Endothelial cell of umbilical vein (primary cell): ENCODE measurements around the gene NCOA3. TPM values are rescaled to one million over a fixed set of nuclear protein-coding genes. Genes with fewer than 3 reads are reported as not detected.

ENCODE experiments used
- BruUV-seq: library from RNA; stranded (reverse); fragments of 400-500 nt; replicated peaks from 2 replicates; lab custom pipeline; 2021; lab: Mats Ljungman, UMichigan
- CTCF ChIA-PET: fragments of 300-600, 350-600 bp; sonication (Branson Sonifier 250); formaldehyde crosslinking; loops from one replicate; lab custom pipeline; 2021; ENCODE audit warnings: antibody characterized with exemption, inconsistent platforms; lab: Charles Lee
- POLR2A ChIA-PET: fragments of 300-600, 350-600 bp; sonication (Branson Sonifier 250); formaldehyde crosslinking; loops from one replicate; lab custom pipeline; 2021; ENCODE audit warnings: antibody characterized with exemption, inconsistent platforms; lab: Charles Lee
- DNase-seq: peaks from one replicate; pipeline ENCODE4 v3.0.0-alpha.2; 2011; ENCODE audit warnings: low read depth, low spot score
- FAIRE-seq: peaks from 2 replicates; lab custom pipeline; 2011; peaks lifted over from hg19 to GRCh38; lab: Jason Lieb, UNC
- H2AFZ ChIP-seq: 2 replicates; pipeline ENCODE4 v1.6.0; 2012; ENCODE audit warnings: low read depth, low read length, control low read depth, inconsistent platforms
- H3K27ac ChIP-seq: 2 replicates; pipeline ENCODE4 v1.5.1; 2011; ENCODE audit warnings: low read depth, mild to moderate bottlenecking, control low read depth, low read length, moderate library complexity; ENCODE audit not compliant: insufficient read depth
- H3K27me3 ChIP-seq, 2 experiments: 2 replicates each; pipeline versions ENCODE4 v1.6.0 to v1.6.1; 2011; ENCODE audit warnings: low read length in 2 of 2, mixed read lengths in 1 of 2; ENCODE audit not compliant: control insufficient read depth in 2 of 2, insufficient read depth in 2 of 2
- H3K36me3 ChIP-seq, 2 experiments: 2 replicates in 1 of 2; 3 replicates in 1 of 2; pipeline ENCODE4 v1.5.1; 2011; ENCODE audit warnings: low read length in 2 of 2, mild to moderate bottlenecking in 1 of 2, moderate library complexity in 1 of 2; ENCODE audit not compliant: control insufficient read depth in 2 of 2, insufficient read depth in 2 of 2; ENCODE audit errors: extremely low read depth in 1 of 2
- H3K4me1 ChIP-seq: 3 replicates; pipeline ENCODE4 v1.5.1; 2011; ENCODE audit warnings: mild to moderate bottlenecking, low read length; ENCODE audit not compliant: control insufficient read depth, insufficient read depth; ENCODE audit errors: extremely low read depth
- H3K4me2 ChIP-seq: 2 replicates; pipeline ENCODE4 v1.6.1; 2011; ENCODE audit warnings: low read length, control low read depth, mixed read lengths; ENCODE audit not compliant: insufficient read depth
- H3K4me3 ChIP-seq, 3 experiments: fragments of 200-600 bp in 1 of 3; sonication (generic), shearing (Covaris generic) in 1 of 3; replicated peaks in 1 of 3; 2 replicates each; pipeline ENCODE4 v1.5.1; 2011 to 2016; ENCODE audit warnings: control low read depth in 3 of 3, low read length in 3 of 3, mild to moderate bottlenecking in 2 of 3, inconsistent platforms in 1 of 3, low read depth in 1 of 3, moderate library complexity in 1 of 3; ENCODE audit not compliant: insufficient read depth in 1 of 3
- H3K79me2 ChIP-seq: 2 replicates; pipeline ENCODE4 v1.6.0; 2012; ENCODE audit warnings: low read length, inconsistent platforms; ENCODE audit not compliant: control insufficient read depth, insufficient read depth
- H3K9ac ChIP-seq: replicated peaks from 2 replicates; pipeline ENCODE3; 2011; ENCODE audit warnings: low read length, control low read depth; ENCODE audit not compliant: insufficient read depth; ENCODE audit errors: extremely low read depth
- H3K9me1 ChIP-seq: replicated peaks from 3 replicates; pipeline ENCODE4 v1.6.0; 2011; ENCODE audit warnings: mild to moderate bottlenecking, low read length; ENCODE audit not compliant: control insufficient read depth, insufficient read depth; ENCODE audit errors: extremely low read depth
- H3K9me3 ChIP-seq: replicated peaks from 2 replicates; pipeline ENCODE4 v1.5.1; 2012; ENCODE audit warnings: low read length, inconsistent platforms; ENCODE audit not compliant: control insufficient read depth, insufficient read depth
- H4K20me1 ChIP-seq: replicated peaks from 2 replicates; pipeline ENCODE3; 2011; ENCODE audit warnings: mild to moderate bottlenecking, low read length; ENCODE audit not compliant: control insufficient read depth, insufficient read depth; ENCODE audit errors: extremely low read depth
- EZH2 ChIP-seq: IDR thresholded peaks from 2 replicates; pipeline ENCODE4 v1.6.1; 2012; ENCODE audit warnings: borderline replicate concordance, low read depth, mild to moderate bottlenecking, moderate library complexity, low read length, inconsistent platforms; ENCODE audit not compliant: severe bottlenecking
- FOS ChIP-seq: IDR thresholded peaks from 2 replicates; pipeline ENCODE4 v1.6.1; 2011; ENCODE audit warnings: mild to moderate bottlenecking, low read length, moderate library complexity, borderline replicate concordance; ENCODE audit not compliant: insufficient read depth
- GATA2 ChIP-seq: IDR thresholded peaks from 2 replicates; pipeline ENCODE4 v1.7.0; 2011; ENCODE audit warnings: low read depth, mild to moderate bottlenecking, moderate library complexity, mixed read lengths, low read length; ENCODE audit not compliant: insufficient read length, insufficient read depth
- JUN ChIP-seq: IDR thresholded peaks from 2 replicates; pipeline ENCODE4 v1.6.1; 2011; ENCODE audit warnings: borderline replicate concordance, low read depth; ENCODE audit not compliant: insufficient read length, insufficient read depth
- MYC ChIP-seq: IDR thresholded peaks from one replicate; pipeline ENCODE4 v1.6.1; 2011; ENCODE audit warnings: mild to moderate bottlenecking, low read depth, low read length
- POLR2AphosphoS5 ChIP-seq: IDR thresholded peaks from 2 replicates; pipeline ENCODE4 v1.6.1; 2012; ENCODE audit warnings: low read depth, mild to moderate bottlenecking, control low read depth, low read length, moderate library complexity; ENCODE audit not compliant: insufficient read depth
- dilution Hi-C: fragments of 300-500 bp; cut with MboI; formaldehyde crosslinking; loops from one replicate; pipeline ENCODE4 v1.15.0; 2019; ENCODE audit warnings: low sequenced_read_pairs; ENCODE audit not compliant: extremely low pct_ligation_motif_present
- intact Hi-C: fragments of 100-400 bp; cut with micrococcal nuclease; formaldehyde crosslinking; loops from one replicate; pipeline ENCODE4 v1.10.0; 2022
- polyA plus RNA-seq, 4 experiments: library from polyadenylated mRNA; depleted of rRNA in 3 of 4; stranded (reverse) in 3 of 4; unstranded in 1 of 4; fragments of >200 nt; gene quantifications; 2 replicates each; pipeline versions ENCODE4 v1.2.1 to v1.2.3, GENCODE V29; 2011 to 2012; ENCODE audit warnings: missing spikeins in 1 of 4
- total RNA-seq: library from RNA; stranded (reverse); gene quantifications from 2 replicates; pipeline ENCODE4 v1.2.3, GENCODE V29; 2021
- TF ChIP-seq, protein P1 (sequence below): IDR thresholded peaks from 2 replicates; pipeline ENCODE4 v1.6.1; 2011; ENCODE audit not compliant: insufficient read depth, insufficient read length
- TF ChIP-seq, protein P2 (sequence below), 2 donors: IDR thresholded peaks; 1 replicate in 1 of 2; 2 replicates in 1 of 2; pipeline ENCODE4 v1.5.1; 2011; ENCODE audit warnings: low read length in 2 of 2, mild to moderate bottlenecking in 2 of 2, moderate library complexity in 2 of 2, control low read depth in 1 of 2, inconsistent platforms in 1 of 2, low read depth in 1 of 2; ENCODE audit not compliant: insufficient read depth in 1 of 2; ENCODE audit errors: extremely low read depth in 1 of 2

Gene NCOA3
- total and polyA plus RNA-seq, 2 donors (not counting 3 experiments of a cell fraction or from before 2014, with no cell fraction given), result 12.0 to 35.6 TPM

DNA sequence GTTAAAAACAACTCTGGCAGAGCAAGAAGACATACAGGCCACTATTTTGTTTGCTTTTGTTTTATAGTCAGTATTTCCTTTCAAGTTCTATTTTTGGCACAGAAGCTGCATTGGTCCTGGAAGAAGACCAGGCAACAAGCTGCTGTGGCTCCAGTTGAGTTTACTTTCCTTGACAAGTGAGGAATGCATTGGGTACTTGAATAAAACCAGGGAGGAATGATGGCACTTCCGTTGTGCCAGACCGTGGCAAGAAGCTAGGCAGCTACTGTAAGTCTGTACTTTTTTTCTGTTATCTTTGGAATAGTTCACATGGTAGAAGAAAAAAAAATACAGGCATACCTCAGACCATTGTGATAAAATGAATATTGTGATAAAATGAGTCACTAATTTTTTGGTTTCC, 66.3 kb downstream of the NCOA3 start:
- no peak overlapping the region for H3K4me3 ChIP-seq
- dilution Hi-C loops, result no loop called here
- TF ChIP-seq JUN, result peak; percentile 40
- peak; percentile 58 for TF ChIP-seq GATA2
- no peak for TF ChIP-seq MYC
- TF ChIP-seq, protein P1, sequence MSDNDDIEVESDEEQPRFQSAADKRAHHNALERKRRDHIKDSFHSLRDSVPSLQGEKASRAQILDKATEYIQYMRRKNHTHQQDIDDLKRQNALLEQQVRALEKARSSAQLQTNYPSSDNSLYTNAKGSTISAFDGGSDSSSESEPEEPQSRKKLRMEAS, result no peak
- TF ChIP-seq FOS, result peak; percentile 47
- TF ChIP-seq POLR2AphosphoS5, result no peak
- H3K27me3 ChIP-seq, result no peaks in the 10 kb centered on the region
- peak; percentile 93 for DNase-seq
- no peaks in the 10 kb centered on the region for H3K9me1 ChIP-seq
- no peaks in the 10 kb centered on the region for H4K20me1 ChIP-seq
- intact Hi-C loops, result loop anchor here (1.0 kb wide), 2 partner anchors 8 to 39 kb away; no protein-coding TSS in a partner anchor
- CTCF ChIA-PET, result interaction anchor here (1.0 to 5.1 kb wide), 6 partner anchors 9 to 184 kb away, joined by 3 to 20 read pairs (median 6); no protein-coding TSS in a partner anchor
- H3K36me3 ChIP-seq, result no peaks in the 10 kb centered on the region
- no TSS peak for BruUV-seq
- H3K9me3 ChIP-seq, result no peaks in the 10 kb centered on the region
- POLR2A ChIA-PET, result interaction anchor here (1.2 kb wide), 1 partner anchor 65 kb away, joined by 4 read pairs; no protein-coding TSS in a partner anchor
- peak overlapping the region; percentile 42 for H3K27ac ChIP-seq
- H3K79me2 ChIP-seq, result peaks cover 50% of the 10 kb centered on the region
- peak overlapping the region; percentile 14 for H3K4me2 ChIP-seq
- H2AFZ ChIP-seq, result no peak overlapping the region
- FAIRE-seq, result peak; percentile 88
- peak overlapping the region; percentile 11 for H3K9ac ChIP-seq
- H3K4me1 ChIP-seq, result peaks cover 16% of the 10 kb centered on the region

DNA sequence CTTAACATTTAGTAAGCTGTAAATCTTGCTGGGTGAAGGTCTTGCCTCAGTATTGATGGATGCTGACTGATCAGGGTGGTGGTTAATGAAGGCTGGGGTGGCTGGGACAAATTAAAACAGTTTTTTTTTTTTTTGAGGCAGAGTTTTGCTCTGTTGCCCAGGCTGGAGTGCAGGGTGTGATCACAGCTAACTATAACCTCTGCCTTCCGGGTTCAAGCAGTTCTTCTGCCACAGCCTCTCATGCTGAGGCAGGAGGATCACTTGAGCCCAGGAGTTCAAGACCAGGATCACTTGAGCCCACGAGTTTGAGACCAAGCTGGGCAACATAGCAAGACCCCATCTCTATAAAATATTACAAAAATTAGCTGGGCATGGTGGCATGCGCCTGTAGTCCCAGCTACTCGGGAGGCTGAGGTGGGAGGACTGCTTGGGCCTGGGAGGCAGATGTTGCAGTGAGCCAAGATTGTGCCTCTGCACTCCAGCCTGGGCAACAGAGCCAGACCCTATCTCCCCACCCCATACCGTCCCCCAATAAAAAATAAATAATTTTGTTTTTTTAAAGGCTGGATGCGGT, 67.2 kb downstream of the NCOA3 start:
- Histone ChIP-seq H3K36me3 (no peaks in the 10 kb centered on the region), H3K4me2 (no peak overlapping the region), H3K9me3 (no peaks in the 10 kb centered on the region), H3K4me3 (no peak overlapping the region), H3K79me2 (peaks cover 52% of the 10 kb centered on the region), H4K20me1 (no peaks in the 10 kb centered on the region), H3K9ac (no peak overlapping the region), H3K27me3 (no peaks in the 10 kb centered on the region), H3K4me1 (peaks cover 23% of the 10 kb centered on the region), H3K9me1 (no peaks in the 10 kb centered on the region), H3K27ac (peak overlapping the region; percentile 36), H2AFZ (no peak overlapping the region)
- BruUV-seq, result no TSS peak
- POLR2A ChIA-PET, result interaction anchor here (1.2 kb wide), 1 partner anchor 66 kb away, joined by 4 read pairs; no protein-coding TSS in a partner anchor
- no peak for FAIRE-seq
- dilution Hi-C loops, result no loop called here
- no peak for TF ChIP-seq POLR2AphosphoS5
- TF ChIP-seq, protein P2, sequence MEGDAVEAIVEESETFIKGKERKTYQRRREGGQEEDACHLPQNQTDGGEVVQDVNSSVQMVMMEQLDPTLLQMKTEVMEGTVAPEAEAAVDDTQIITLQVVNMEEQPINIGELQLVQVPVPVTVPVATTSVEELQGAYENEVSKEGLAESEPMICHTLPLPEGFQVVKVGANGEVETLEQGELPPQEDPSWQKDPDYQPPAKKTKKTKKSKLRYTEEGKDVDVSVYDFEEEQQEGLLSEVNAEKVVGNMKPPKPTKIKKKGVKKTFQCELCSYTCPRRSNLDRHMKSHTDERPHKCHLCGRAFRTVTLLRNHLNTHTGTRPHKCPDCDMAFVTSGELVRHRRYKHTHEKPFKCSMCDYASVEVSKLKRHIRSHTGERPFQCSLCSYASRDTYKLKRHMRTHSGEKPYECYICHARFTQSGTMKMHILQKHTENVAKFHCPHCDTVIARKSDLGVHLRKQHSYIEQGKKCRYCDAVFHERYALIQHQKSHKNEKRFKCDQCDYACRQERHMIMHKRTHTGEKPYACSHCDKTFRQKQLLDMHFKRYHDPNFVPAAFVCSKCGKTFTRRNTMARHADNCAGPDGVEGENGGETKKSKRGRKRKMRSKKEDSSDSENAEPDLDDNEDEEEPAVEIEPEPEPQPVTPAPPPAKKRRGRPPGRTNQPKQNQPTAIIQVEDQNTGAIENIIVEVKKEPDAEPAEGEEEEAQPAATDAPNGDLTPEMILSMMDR (IDR thresholded peaks at IDR 0.05; ENCODE audit: extremely low read depth in 1 of 2, insufficient read depth in 1 of 2, low read depth in 1 of 2, low read length in 2 of 2), result no peak
- no peak for TF ChIP-seq EZH2
- no peak for TF ChIP-seq JUN
- no peak for TF ChIP-seq FOS
- TF ChIP-seq, protein P1, result no peak
- no peak for DNase-seq
- CTCF ChIA-PET, result interaction anchor here (1.1 to 5.1 kb wide), 5 partner anchors 8 to 185 kb away, joined by 5 to 20 read pairs (median 7); no protein-coding TSS in a partner anchor
- intact Hi-C loops, result loop anchor here (1.0 kb wide), 2 partner anchors 7 to 38 kb away; no protein-coding TSS in a partner anchor
